HG02678 (cell line): ENCODE results near the gene SOX13.
"Not testable (repeated sequence)": the region's sequence is repeated elsewhere in the genome, so short reads cannot be mapped to it uniquely, and the experiment has no call there.

Source experiments
- ATAC-seq: cut with Tn5 transposase; IDR thresholded peaks from one replicate; pipeline ENCODE4 v1.9.1; 2021; ENCODE audit warnings: mild to moderate bottlenecking, moderate library complexity; ENCODE audit not compliant: unreplicated experiment

SOX13 gene

DNA sequence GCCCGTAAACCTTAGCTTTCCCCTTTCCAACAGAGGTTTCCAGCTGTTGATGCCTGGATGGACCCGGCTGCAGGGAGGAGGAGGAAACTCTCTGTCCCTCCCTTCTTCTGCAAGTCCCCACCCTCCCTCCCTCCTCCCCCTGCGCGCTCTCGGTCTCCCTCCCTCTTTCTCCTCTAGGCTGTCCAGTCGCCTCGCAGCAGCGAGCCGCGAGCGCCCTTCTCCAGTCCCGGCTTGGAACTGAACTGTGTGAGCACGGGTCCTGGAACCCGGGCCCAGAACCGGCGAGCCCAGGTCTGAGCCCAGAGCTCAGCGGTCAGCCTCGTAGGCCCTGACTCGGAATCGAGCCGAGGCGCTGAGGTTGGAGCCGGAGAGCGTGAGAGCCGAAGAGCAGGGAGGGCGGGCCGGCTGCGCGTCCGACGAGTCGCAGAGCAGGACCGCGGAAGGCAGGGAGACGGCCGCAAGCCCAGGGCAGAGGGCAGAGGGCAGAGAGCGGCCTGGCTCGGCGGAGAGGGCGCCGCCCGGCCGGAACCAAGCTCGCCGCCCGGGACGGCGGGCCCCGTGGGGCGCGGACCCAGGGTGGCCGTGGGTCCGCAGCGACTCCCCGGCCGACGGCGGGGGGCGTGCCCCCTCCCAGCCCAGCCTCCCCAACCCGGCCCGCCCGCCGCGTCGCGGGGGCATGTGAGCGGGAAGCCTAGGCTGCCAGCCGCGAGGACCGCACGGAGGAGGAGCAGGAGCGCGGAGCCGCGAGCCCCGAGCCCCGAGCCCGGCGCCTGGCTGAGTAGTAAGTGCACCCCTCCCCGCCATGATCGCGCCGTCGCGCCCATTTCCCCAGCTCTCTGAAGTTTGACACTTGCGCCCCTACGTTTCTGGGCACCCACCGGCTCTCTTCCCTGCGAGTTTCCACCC lies at the start of gene SOX13:
Gene SOX13 (plus strand): TSS at position 185 of the 906 bp plus-strand sequence. CDS start 39,801 bp downstream, outside the sequence.
- no peak for ATAC-seq

DNA sequence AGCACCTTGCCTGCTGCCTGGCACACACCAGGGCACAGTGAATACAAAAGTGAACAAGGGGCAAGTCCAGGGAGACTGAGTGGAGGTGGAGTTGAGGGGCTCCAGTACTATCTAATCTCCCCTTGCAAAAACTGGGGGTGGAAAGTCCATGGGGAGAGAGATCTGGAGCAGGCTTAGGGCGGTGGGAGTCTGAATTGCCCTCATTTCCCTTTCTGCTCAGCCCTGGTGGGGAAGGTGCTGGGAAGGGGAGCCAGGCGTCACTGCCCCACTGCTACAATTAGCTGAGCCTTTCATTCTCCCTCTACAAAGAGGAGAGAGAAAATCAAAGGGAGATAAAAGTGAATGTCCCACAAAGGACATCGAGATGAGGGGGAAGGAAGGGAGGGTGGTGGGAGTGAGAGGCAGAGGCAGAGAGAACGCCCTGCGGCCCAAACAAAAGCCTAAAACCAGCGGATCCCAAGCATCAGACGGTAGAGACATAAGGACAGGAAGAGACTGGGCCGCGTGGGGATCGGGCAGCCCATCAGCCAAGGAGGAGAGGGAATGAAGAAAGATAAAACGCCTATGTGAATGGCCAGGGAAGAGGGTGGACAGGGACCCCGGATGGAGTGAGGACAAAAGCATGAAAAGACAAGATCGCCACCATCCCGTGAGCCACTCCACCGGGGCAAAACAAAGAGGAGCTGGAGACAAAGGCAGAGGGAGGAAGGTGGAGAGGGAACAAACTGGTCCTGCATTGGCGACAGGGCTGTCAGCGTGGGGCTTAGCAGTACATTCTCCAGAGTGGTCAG lies 46.8 kb upstream of the SOX13 start:
- no peak for ATAC-seq

DNA sequence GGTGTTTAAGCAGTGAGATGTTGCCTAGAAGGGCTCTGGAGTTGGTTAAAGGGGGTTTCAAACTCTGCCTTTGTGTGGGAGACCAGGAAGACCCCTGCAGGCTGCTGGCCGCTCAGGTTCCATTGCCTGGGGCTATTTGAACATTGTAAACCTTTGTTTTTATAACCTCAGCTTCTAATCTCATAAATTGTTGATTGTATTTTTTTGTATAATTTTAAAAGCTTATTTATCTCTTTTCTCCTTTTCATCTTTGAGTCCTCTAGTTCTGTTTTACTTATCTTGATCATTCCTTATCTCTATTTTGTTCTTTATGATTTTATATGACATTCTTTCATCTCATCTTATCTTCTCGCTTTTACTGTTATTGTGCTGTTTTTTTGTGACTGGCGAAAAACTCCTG lies 45.5 kb upstream of the SOX13 start:
- ATAC-seq: no peak

DNA sequence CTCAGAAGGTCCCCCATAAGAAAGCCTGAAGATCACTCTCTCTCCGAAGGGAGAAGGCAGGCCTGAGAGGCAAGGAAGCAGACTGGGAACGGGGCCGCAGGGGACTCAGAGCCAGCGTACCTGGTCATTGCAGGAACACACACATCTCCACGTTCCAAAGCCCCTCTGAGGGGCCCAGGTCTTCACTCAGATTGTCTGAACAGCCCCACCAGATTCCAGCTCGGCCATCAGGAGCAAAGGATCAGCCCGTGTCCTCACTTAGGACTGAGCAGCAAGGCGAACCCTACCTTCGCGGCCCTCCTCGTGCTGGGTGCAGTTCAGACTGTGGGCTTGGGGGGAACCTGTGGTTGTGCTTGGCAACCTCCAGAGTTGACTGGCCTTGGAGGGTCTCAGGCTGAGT lies 43.9 kb upstream of the SOX13 start:
- ATAC-seq: no peak

DNA sequence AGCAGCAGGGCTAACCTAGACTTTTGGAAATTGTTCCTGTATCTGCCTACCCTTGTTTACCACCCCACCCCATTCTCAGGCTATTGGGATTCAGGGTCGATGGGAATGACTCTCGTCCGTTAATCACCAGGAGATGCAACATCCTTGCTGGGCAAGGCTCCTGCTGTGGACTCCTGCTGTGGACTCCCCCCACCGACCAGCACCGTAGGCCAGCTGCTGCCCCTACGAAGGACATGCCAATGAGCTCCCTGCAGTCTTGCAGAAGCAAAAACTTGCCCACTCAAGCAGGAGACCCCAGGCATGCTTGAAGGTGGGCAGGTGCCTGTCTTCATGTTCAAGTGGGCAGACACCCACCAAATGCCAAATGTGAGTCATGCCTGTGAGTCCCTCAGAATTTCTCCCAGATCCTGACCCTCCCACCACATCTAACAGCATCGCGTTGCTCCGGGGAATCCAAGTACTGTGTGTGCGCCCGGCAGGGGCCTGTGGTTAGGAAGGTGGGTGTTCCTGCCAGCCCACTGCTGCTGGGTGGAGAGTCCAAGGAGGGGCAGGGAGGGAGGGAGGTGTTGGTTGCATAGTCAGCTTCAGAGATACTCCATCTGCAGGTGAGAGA lies 41.7 kb upstream of the SOX13 start:
- no peak for ATAC-seq

DNA sequence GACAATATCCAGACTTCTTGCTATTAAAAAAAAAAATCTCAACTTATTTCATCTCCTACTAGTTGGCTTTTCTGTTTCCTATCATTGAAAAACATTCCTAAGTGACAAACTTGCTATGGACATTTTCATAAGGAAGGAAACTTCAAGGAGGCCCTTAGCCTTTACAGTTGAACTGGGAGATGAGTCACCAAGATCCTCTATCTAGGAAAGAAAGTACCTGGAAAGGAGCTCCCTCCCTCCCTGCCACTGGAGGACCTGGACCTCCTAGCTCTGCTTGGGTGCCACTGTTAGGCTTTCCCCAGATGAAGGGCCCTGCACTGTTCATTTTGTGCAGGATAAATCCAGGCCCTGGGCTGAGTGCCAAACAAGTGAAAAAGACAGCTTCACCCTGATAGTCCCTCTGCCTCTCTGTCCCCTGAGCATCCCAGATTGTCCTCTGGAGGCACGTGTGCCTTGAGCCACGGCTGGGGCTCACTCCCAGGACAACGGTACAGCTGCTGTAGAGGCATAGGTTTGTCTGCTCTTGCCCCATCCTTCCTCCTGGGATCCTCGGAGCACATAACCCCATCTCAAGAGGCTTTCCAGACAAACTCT lies 40.2 kb upstream of the SOX13 start:
- ATAC-seq: no peak

DNA sequence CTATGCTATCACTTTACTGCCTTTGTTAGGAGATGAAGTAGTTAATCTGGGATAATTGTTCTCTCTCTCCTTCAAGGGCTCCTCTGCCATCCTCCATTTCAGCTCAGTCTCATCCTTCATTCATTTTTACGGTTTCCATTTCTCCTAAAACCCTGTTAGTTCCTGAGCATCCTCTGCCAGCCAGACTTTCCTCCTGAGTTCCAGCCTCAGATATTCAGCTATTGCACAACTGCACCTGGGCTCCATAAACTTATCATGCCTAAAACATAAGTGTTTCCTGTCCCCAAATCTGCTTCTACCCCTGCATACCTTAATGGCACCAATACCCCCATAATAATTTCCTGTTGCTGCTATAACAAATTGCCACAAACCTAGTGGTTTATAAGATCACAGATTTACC lies 39.6 kb upstream of the SOX13 start:
- no peak for ATAC-seq

DNA sequence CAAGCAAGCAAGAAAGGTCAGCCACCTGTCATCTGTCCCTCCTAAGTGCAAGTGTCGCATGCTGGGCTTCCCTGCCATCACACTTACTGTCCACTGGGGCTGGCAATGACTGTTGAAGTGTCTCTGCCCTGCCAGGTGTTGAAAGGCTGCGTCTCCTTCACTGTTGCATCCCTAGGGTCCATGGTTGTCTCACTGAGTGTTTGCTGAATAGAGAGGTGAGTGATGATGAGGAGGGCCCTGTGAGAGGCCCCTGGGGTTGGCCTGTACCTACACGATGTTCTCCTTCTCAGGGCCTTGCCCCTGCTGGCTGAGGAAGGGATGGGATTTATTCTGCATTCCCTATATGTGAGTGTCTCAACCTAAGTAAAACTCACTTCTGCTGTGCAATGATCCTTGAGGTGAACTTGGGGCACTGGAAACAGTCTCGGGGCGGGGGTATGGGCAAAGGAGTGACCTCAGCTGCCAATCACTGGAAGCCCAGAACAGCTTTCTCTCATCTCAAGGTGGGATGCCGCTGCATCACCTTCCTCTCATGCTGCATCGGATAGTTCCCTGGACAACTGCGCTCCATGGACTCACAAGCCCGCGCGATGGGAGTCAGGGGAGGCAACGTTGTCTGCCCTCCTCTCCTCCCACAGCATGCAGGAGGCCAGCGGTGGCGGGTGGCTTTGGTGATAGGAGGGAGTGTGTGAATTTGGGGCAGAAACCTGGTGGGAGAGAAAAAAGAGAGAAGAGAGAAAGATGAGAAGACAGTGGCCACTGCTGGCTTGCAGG lies 35.8 kb upstream of the SOX13 start:
- no peak for ATAC-seq

DNA sequence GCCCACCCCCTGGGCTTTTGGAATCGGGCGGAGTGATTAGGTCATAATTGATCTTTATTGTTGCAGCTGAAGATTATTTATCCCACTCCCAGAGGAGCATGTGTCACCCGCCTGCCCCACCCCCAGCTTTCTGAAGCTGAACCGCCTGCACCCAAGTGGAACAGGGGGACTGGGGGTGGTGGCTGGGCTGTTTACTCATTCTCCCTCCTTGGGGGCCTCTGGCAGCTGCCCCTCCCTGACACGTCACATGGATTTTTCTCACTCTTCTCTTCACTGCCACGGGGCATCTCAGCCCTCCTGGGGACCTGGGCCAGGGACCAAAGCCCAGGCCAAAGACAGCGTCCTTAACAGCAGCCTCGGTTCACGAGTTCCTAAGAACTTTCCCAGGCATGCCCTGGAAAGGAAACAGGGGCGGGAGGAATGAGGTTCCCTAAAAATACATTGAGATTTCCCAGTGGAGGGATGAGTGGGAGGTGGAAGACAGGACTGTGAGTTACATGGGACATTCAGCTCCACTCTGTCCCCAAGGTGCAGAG lies 31.6 kb upstream of the SOX13 start:
- ATAC-seq: no peak

DNA sequence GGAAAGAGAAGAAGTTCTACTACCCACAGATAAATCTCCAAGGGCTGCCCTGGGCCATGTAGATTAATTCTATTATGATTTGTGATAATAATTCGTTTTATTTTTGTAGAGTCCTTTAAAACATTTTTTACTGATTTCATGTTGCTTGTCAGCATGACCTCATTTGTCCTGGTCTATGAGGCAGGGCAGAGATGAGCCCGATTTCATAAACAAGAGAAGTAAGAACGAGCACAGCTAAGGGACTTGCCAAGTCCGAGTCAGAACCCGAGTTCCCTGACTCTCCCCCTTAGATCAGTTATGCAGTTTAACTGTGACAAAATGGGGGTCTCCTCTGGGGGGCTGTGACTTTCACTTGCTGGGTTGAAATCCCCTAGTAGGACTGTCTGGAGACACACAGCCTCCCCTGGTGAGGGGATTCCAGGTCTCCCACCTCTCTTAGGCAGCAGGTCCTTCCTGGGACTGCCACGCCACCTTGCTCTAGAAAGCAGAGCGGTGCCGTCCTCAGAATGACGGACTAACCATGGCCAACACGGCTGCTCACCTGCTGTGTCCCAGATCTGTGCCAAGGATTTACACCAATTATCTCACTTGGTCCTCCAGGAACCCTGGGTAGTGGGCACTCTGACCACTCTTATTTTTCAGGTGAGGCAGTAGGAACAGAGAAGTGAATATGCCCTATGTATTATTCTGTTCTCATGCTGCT lies 31.0 kb upstream of the SOX13 start:
- ATAC-seq: no peak

DNA sequence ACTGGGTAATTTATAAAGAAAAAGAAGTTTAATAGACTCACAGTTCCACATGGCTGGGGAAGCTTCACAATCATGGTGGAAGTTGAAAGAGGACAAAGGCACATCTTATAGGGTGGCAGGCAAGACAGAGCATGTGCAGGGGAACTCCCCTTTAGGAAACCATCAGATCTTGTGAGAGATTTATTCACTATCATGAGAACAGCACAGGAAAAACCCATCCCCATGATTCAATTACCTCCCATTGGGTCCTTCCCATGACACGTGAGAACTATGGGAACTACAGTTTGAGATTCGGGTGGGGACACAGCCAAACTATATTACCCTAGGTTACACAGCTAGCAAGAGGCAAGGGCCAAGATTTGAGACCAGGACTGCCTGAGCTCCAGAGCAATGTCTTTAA lies 30.4 kb upstream of the SOX13 start:
- ATAC-seq: no peak

DNA sequence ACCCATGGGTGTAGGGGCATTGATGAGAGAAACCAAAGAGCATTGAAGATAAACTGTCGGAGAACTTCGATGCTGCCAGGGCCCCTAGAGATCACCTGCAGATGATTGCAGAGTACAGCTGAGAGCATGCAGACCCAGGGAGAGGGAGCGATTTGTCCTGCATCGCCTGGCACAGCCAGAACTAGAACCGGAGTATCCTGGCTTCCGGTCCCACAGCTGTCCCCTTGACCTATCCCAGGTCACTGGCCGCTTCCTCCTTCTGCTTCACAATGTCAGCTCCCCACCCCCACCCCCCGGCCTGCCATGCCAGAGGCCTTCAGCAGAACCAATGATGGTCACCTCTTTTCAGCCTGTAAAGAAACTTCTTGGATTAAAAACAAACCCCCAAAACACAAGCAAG lies 29.2 kb upstream of the SOX13 start:
- no peak for ATAC-seq

DNA sequence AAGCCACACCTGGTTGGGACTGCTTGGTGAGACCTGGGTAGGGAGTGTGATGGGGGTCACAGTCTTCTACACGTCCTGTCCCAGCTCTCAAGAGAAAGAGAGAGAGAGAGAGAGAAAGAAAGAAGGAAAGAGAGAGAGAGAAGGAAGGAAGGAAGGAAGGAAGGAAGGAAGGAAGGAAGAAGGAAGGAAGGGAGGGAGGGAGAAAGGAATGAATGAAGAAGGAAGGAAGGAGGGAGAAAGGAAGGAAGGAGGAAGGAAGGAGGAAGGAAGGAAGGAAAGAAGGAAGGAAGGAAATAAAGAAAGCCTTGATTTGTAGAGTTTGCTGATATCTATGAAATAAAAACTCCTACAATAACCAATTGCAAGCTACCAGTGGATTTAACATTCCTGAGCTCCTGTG lies 28.5 kb upstream of the SOX13 start:
- no peak for ATAC-seq

DNA sequence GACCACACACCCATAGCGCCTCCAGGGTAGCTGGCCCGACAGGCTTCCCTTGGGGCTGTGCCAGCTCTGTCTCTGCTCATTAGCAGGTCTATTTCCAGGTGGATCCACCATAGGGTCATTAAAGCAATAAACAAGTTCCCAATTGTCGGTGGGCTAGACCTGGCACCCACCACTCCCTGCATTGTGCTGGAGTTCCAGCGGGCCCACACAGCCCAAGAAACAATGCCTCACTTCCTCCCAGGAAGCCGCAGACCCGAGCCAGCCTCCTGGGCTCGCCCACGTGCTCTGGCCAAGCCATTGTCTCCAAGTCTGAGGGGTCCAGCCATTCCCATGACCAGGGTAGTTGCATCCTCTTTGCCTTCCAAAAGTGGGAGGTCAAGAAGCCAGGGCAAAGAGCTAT lies 27.5 kb upstream of the SOX13 start:
- ATAC-seq: no peak

DNA sequence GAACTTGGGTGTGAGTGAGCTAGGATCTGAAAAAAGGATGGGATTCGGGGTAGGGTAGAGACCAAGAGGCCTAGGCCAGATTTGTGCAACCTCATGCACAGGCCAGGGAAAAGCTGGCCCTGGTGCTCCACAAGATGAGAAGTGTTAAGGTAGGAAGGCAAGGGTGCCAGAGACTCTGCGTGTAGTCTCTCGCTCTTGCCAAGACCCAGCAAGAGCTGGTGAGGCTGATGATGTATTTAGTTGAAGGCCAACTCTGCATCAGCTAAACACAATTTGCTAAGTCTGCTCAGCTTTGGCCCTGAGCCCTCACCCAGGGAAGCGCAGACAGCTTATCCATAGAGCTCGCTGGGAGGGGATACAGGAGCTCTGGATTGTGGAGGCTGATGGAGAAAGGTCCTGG lies 26.6 kb upstream of the SOX13 start:
- no peak for ATAC-seq

DNA sequence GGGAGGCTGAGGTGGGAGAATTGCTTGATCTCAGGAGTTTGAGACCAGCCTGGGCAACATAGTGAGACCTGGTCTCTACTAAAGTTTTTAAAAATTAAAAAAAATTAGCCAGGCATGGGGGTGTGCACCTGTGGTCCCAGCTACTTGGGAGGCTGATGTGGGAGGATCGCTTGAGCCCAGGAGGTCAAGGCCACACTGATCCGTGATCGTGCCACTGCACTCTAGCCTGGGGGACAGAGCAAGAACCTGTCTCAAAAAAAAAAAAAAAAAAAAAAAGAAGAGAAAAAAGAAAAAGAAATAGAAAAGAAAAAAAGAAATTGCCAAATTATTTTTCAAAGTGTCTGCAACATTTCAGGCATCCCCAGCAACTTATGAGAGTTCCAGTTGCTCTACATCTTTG lies 24.1 kb upstream of the SOX13 start:
- ATAC-seq: not testable (repeated sequence)

DNA sequence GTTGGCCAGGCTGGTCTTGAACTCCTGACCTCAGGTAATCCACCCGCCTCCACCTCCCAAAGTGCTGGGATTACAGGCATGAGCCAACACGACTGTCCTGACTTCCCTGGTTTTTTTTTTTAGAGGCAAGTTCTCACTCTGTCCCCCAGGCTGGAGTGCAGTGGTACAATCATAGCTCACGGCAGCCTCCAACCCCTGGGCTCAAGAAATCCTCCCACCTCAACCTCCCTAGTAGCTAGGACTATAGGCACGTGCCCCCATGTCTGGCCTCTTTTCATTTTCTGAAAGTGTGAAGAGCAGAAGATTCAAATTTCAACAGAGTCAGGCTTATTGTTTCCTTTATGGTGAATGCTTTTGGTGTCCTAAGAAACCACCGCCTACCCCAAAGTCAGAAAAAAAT lies 21.7 kb upstream of the SOX13 start:
- ATAC-seq: no peak

DNA sequence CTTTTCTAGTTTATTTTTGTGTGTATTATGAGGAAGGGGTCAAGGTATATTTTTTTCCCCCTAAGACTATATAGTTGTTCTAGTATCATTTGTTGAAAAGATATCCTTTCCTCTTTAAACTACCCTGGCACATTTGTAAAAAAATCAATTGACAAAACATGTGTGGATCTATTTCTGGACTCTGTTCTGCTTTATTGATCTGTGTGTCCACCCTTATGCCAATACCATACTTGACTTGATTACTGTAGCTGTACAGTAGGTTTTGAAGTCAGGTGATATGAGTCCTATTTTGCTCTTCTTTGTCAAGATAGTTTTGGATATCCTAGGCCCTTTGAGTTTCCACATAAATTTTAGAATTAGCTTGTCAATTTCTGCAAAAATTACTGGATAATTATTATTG lies 21.2 kb upstream of the SOX13 start:
- ATAC-seq: no peak

DNA sequence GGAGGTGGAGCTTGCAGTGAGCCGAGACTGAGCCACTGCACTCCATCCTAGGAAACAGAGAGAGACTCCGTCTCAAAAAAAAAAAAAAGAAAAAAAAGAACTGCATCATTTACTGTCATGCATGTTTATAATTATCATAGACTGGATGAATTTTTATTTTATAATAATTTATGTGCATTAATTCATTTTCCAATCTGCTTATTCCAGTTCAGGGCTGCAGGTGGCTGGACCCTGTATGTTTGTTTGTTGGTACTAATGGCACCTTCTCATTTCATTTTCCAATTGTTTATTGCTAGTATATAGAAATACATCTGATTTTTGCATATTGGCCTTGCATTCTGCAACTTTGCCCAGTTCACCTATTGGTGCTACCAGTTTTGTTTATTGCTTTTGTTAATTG lies 19.0 kb upstream of the SOX13 start:
- no peak for ATAC-seq

DNA sequence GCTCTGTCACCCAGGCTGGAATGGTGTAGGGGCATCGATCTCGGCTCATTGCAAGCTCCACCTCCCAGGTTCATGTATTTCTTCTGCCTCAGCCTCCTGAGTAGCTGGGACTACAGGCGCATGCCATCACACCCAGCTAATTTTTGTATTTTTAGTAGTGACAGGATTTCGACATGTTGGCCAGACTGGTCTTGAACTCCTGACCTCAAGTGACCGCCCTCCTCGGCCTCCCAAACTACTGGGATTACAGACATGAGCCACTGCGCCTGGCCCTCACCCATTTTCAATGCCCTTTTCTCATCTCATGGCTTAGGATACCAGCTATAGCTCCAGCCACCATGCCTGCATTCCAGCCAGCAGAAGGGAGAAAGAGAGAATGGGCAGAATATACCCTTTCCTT lies 12.9 kb upstream of the SOX13 start:
- ATAC-seq: no peak
